Measurements from ENCODE around the gene C11orf65.
"Not testable (repeated sequence)": the region's sequence is repeated elsewhere in the genome, so short reads cannot be mapped to it uniquely, and the experiment has no call there.

C11orf65 gene

GRCh38 chr11:108402241-108402640 lies 65.1 kb downstream of the C11orf65 start:
- FAIRE-seq (no peak), DNase-seq (ENCODE audit: insufficient read length) (no peak)
- TF ChIP-seq POLR2AphosphoS5 (IDR thresholded peaks at IDR 0.05; ENCODE audit: low read depth, low read length) = no peak
- TF ChIP-seq POLR2A (IDR thresholded peaks at IDR 0.05; ENCODE audit: low read depth, low read length) = no peak
- no peak for TF ChIP-seq TAF1 (IDR thresholded peaks at IDR 0.05; ENCODE audit: borderline replicate concordance, low read depth, low read length)

- DNase-seq (ENCODE audit: insufficient read length) (no peak), FAIRE-seq (no peak)
- TF ChIP-seq POLR2AphosphoS5 (IDR thresholded peaks at IDR 0.05; ENCODE audit: low read depth, low read length) (no peak), TAF1 (IDR thresholded peaks at IDR 0.05; ENCODE audit: borderline replicate concordance, low read depth, low read length) (no peak), POLR2A (IDR thresholded peaks at IDR 0.05; ENCODE audit: low read depth, low read length) (no peak)
Observed at GRCh38 chr11:108398439-108398838, 68.9 kb downstream of the C11orf65 start.

- not testable (repeated sequence) for FAIRE-seq; DNase-seq (ENCODE audit: insufficient read length)
Observed at GRCh38 chr11:108396672-108397071, 70.7 kb downstream of the C11orf65 start.

- TF ChIP-seq POLR2A (IDR thresholded peaks at IDR 0.05; ENCODE audit: low read depth, low read length) (no peak), TAF1 (IDR thresholded peaks at IDR 0.05; ENCODE audit: borderline replicate concordance, low read depth, low read length) (no peak), POLR2AphosphoS5 (IDR thresholded peaks at IDR 0.05; ENCODE audit: low read depth, low read length) (no peak)
- FAIRE-seq (no peak), DNase-seq (ENCODE audit: insufficient read length) (no peak)
Observed at GRCh38 chr11:108394744-108395284, 72.5 kb downstream of the C11orf65 start.

- no peak for DNase-seq (ENCODE audit: insufficient read length)
- FAIRE-seq = no peak
- TF ChIP-seq TAF1 (IDR thresholded peaks at IDR 0.05; ENCODE audit: borderline replicate concordance, low read depth, low read length) (no peak), POLR2AphosphoS5 (IDR thresholded peaks at IDR 0.05; ENCODE audit: low read depth, low read length) (no peak), POLR2A (IDR thresholded peaks at IDR 0.05; ENCODE audit: low read depth, low read length) (no peak)
Observed at GRCh38 chr11:108393046-108393445, 74.3 kb downstream of the C11orf65 start.

- TF ChIP-seq TAF1 (IDR thresholded peaks at IDR 0.05; ENCODE audit: borderline replicate concordance, low read depth, low read length) (no peak), POLR2AphosphoS5 (IDR thresholded peaks at IDR 0.05; ENCODE audit: low read depth, low read length) (no peak), POLR2A (IDR thresholded peaks at IDR 0.05; ENCODE audit: low read depth, low read length) (no peak)
- no peak for FAIRE-seq
- no peak for DNase-seq (ENCODE audit: insufficient read length)
Observed at GRCh38 chr11:108392353-108392752, 75.0 kb downstream of the C11orf65 start.

- FAIRE-seq (no peak), DNase-seq (ENCODE audit: insufficient read length) (no peak)
- TF ChIP-seq POLR2A (IDR thresholded peaks at IDR 0.05; ENCODE audit: low read depth, low read length) = no peak
- no peak for TF ChIP-seq POLR2AphosphoS5 (IDR thresholded peaks at IDR 0.05; ENCODE audit: low read depth, low read length)
- TF ChIP-seq TAF1 (IDR thresholded peaks at IDR 0.05; ENCODE audit: borderline replicate concordance, low read depth, low read length) = no peak
Observed at GRCh38 chr11:108388576-108388975, 78.8 kb downstream of the C11orf65 start.

- DNase-seq (ENCODE audit: insufficient read length); FAIRE-seq: not testable (repeated sequence)
Observed at GRCh38 chr11:108373505-108373904, 93.8 kb downstream of the C11orf65 start.

GRCh38 chr11:108370990-108371389 lies 96.3 kb downstream of the C11orf65 start:
- DNase-seq (ENCODE audit: insufficient read length) (no peak), FAIRE-seq (no peak)
- TF ChIP-seq TAF1 (IDR thresholded peaks at IDR 0.05; ENCODE audit: borderline replicate concordance, low read depth, low read length) = no peak
- TF ChIP-seq POLR2A (IDR thresholded peaks at IDR 0.05; ENCODE audit: low read depth, low read length) = no peak
- TF ChIP-seq POLR2AphosphoS5 (IDR thresholded peaks at IDR 0.05; ENCODE audit: low read depth, low read length) = no peak

GRCh38 chr11:108370315-108370714 lies 97.0 kb downstream of the C11orf65 start:
- DNase-seq (ENCODE audit: insufficient read length) (no peak), FAIRE-seq (peak; percentile 21)
- no peak for TF ChIP-seq POLR2A (IDR thresholded peaks at IDR 0.05; ENCODE audit: low read depth, low read length)
- TF ChIP-seq POLR2AphosphoS5 (IDR thresholded peaks at IDR 0.05; ENCODE audit: low read depth, low read length) = no peak
- no peak for TF ChIP-seq TAF1 (IDR thresholded peaks at IDR 0.05; ENCODE audit: borderline replicate concordance, low read depth, low read length)

GRCh38 chr11:108369064-108369463 lies 98.3 kb downstream of the C11orf65 start:
- TF ChIP-seq POLR2A (IDR thresholded peaks at IDR 0.05; ENCODE audit: low read depth, low read length) (no peak), TAF1 (IDR thresholded peaks at IDR 0.05; ENCODE audit: borderline replicate concordance, low read depth, low read length) (no peak)
- no peak for FAIRE-seq
- DNase-seq (ENCODE audit: insufficient read length) = no peak

- FAIRE-seq (no peak), DNase-seq (ENCODE audit: insufficient read length) (no peak)
- TF ChIP-seq POLR2AphosphoS5 (IDR thresholded peaks at IDR 0.05; ENCODE audit: low read depth, low read length) (no peak), POLR2A (IDR thresholded peaks at IDR 0.05; ENCODE audit: low read depth, low read length) (no peak), TAF1 (IDR thresholded peaks at IDR 0.05; ENCODE audit: borderline replicate concordance, low read depth, low read length) (no peak)
Observed at GRCh38 chr11:108368134-108368533, 99.2 kb downstream of the C11orf65 start.

- FAIRE-seq (peak; percentile 33), DNase-seq (ENCODE audit: insufficient read length) (no peak)
- TF ChIP-seq POLR2AphosphoS5 (IDR thresholded peaks at IDR 0.05; ENCODE audit: low read depth, low read length) (no peak), TAF1 (IDR thresholded peaks at IDR 0.05; ENCODE audit: borderline replicate concordance, low read depth, low read length) (no peak), POLR2A (IDR thresholded peaks at IDR 0.05; ENCODE audit: low read depth, low read length) (no peak)
Observed at GRCh38 chr11:108364159-108364558, 103.2 kb downstream of the C11orf65 start.

All from GM12892 (cell line).